ENCODE data around the gene FAM53B.

Gene FAM53B

GRCh38 chr10:124681626-124682552, 62.3 kb downstream of the FAM53B start (continued):
- TF ChIP-seq, protein P1, sequence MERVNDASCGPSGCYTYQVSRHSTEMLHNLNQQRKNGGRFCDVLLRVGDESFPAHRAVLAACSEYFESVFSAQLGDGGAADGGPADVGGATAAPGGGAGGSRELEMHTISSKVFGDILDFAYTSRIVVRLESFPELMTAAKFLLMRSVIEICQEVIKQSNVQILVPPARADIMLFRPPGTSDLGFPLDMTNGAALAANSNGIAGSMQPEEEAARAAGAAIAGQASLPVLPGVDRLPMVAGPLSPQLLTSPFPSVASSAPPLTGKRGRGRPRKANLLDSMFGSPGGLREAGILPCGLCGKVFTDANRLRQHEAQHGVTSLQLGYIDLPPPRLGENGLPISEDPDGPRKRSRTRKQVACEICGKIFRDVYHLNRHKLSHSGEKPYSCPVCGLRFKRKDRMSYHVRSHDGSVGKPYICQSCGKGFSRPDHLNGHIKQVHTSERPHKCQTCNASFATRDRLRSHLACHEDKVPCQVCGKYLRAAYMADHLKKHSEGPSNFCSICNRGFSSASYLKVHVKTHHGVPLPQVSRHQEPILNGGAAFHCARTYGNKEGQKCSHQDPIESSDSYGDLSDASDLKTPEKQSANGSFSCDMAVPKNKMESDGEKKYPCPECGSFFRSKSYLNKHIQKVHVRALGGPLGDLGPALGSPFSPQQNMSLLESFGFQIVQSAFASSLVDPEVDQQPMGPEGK (CRISPR knock-in tag; IDR thresholded peaks at IDR 0.05; ENCODE audit: borderline replicate concordance), result no peak
- no peak for TF ChIP-seq ZFP3 (CRISPR knock-in tag; IDR thresholded peaks at IDR 0.05)
- TF ChIP-seq, protein P2, sequence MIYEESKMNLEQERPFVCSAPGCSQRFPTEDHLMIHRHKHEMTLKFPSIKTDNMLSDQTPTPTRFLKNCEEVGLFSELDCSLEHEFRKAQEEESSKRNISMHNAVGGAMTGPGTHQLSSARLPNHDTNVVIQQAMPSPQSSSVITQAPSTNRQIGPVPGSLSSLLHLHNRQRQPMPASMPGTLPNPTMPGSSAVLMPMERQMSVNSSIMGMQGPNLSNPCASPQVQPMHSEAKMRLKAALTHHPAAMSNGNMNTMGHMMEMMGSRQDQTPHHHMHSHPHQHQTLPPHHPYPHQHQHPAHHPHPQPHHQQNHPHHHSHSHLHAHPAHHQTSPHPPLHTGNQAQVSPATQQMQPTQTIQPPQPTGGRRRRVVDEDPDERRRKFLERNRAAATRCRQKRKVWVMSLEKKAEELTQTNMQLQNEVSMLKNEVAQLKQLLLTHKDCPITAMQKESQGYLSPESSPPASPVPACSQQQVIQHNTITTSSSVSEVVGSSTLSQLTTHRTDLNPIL (CRISPR knock-in tag; IDR thresholded peaks at IDR 0.05; ENCODE audit: low read depth), result no peak
- TF ChIP-seq PPARA (CRISPR knock-in tag; IDR thresholded peaks at IDR 0.05; ENCODE audit: borderline replicate concordance), result no peak

DNA sequence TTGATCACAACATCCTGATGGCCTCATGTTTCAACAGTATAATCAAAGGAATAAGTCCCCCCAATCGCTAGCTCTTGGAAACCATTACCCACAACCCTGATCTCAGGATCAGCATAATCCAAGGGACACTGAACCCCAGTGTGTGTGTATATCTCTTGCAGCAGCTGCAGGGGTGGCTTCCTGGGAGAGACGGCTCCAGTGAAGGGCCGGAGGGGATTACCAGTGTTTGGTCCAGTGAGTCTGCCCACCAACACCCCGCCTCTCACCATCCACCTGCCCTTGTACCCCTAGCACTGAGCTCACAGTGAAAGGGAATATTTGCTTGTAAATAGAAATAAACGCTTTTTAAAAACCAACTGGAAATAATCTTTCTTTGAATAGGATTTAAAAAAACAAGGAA, 63.1 kb downstream of the FAM53B start:
- TF ChIP-seq ZNF8 (CRISPR knock-in tag; IDR thresholded peaks at IDR 0.05) (no peak), ZNF565 (CRISPR knock-in tag; conservative IDR thresholded peaks at IDR 0.05; ENCODE audit: low read depth) (no peak), ZC3H10 (CRISPR knock-in tag; IDR thresholded peaks at IDR 0.05) (no peak), POU6F1 (CRISPR knock-in tag; IDR thresholded peaks at IDR 0.05; ENCODE audit: borderline replicate concordance, low read depth) (no peak), SNAI2 (CRISPR knock-in tag; IDR thresholded peaks at IDR 0.05) (no peak), ZFP30 (CRISPR knock-in tag; IDR thresholded peaks at IDR 0.05) (no peak), RARB (CRISPR knock-in tag; IDR thresholded peaks at IDR 0.05) (no peak), TOX (CRISPR knock-in tag; IDR thresholded peaks at IDR 0.05; ENCODE audit: borderline replicate concordance) (no peak), TCF4 (CRISPR knock-in tag; IDR thresholded peaks at IDR 0.05; ENCODE audit: borderline replicate concordance) (no peak), GLIS3 (CRISPR knock-in tag; IDR thresholded peaks at IDR 0.05) (no peak), ZFP3 (CRISPR knock-in tag; IDR thresholded peaks at IDR 0.05) (no peak), TSHZ2 (CRISPR knock-in tag; IDR thresholded peaks at IDR 0.05) (no peak), ISL1 (CRISPR knock-in tag; IDR thresholded peaks at IDR 0.05) (no peak), BACH2 (CRISPR knock-in tag; IDR thresholded peaks at IDR 0.05; ENCODE audit: borderline replicate concordance) (no peak), OSR1 (CRISPR knock-in tag; IDR thresholded peaks at IDR 0.05) (no peak), CSRNP3 (CRISPR knock-in tag; IDR thresholded peaks at IDR 0.05) (no peak), PPARA (CRISPR knock-in tag; IDR thresholded peaks at IDR 0.05; ENCODE audit: borderline replicate concordance) (no peak), CSDC2 (CRISPR knock-in tag; IDR thresholded peaks at IDR 0.05) (no peak)
- TF ChIP-seq, protein P1 (CRISPR knock-in tag; IDR thresholded peaks at IDR 0.05; ENCODE audit: borderline replicate concordance), result no peak
- TF ChIP-seq, protein P2 (CRISPR knock-in tag; IDR thresholded peaks at IDR 0.05; ENCODE audit: low read depth), result no peak
- ATAC-seq, result no peak

Measured in SK-N-SH treated with all-trans-retinoic acid at 6 μM for 48 hours (cell line).